Stimulated activated memory B cell treated with anti-CD40 and anti-IgM and Interleukin-4, amounts not matched to agents 10 μg/mL and 1 μg/mL and 100 μg/mL, for 72 hours (primary cell): Measurements from ENCODE around the gene FAM209B.
"Not testable (repeated sequence)": the region's sequence is repeated elsewhere in the genome, so short reads cannot be mapped to it uniquely, and the experiment has no call there.

Experiments used
- ATAC-seq: fragments of 150-1000 bp; cut with Tn5 transposase; 2 replicates; pipeline ENCODE4 v1.10.0; 2021
- H3K27ac Mint-ChIP-seq: one replicate; pipeline ENCODE4 v1.8.0; 2022; ENCODE audit warnings: mild to moderate bottlenecking, mixed read lengths
- H3K27me3 Mint-ChIP-seq: one replicate; pipeline ENCODE4 v1.8.0; 2022; ENCODE audit warnings: mixed read lengths
- H3K36me3 Mint-ChIP-seq: one replicate; pipeline ENCODE4 v1.8.0; 2022; ENCODE audit warnings: mixed read lengths
- H3K4me1 Mint-ChIP-seq: one replicate; pipeline ENCODE4 v1.8.0; 2022; ENCODE audit warnings: mixed read lengths
- H3K4me3 Mint-ChIP-seq: one replicate; pipeline ENCODE4 v1.8.0; 2022; ENCODE audit warnings: mild to moderate bottlenecking, moderate library complexity, mixed read lengths
- H3K9me3 Mint-ChIP-seq: one replicate; pipeline ENCODE4 v1.8.0; 2022; ENCODE audit warnings: mixed read lengths

FAM209B gene

GRCh38 chr20:56532946-56533345 is at the start of gene FAM209B:
Gene FAM209B (plus strand): TSS chr20:56533246. CDS start chr20:56533342, 96 bp downstream.
- not testable (repeated sequence) for H3K27me3 Mint-ChIP-seq, H3K4me3 Mint-ChIP-seq, ATAC-seq, H3K9me3 Mint-ChIP-seq, H3K4me1 Mint-ChIP-seq, H3K27ac Mint-ChIP-seq
- H3K36me3 Mint-ChIP-seq, result peaks cover 18% of the 10 kb centered on the region

DNA sequence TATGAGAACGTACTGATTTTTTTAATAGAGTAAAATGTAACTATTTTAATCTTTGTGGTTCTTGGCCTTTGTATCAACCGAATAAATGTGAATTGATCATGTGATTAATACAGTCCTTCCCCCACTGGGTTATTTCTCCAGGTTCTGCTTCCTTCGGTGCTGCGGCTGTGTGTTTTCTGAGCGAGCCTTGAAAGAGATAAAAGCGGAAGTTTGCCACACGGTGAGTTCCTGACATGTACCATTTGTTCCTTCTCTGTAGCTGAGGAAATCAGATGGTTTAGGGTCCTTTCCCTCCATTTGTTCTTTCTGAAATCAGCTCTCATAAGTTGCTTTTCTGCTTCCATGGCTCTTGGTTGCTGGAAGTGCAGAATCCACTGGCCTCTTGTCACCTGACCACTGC is 49.1 kb upstream of the FAM209B start:
- H3K4me3 Mint-ChIP-seq, result peak overlapping the region; percentile 27

GRCh38 chr20:56487216-56487615 is 45.8 kb upstream of the FAM209B start:
- no peaks in the 10 kb centered on the region for H3K27me3 Mint-ChIP-seq
- no peak overlapping the region for H3K4me3 Mint-ChIP-seq
- H3K4me1 Mint-ChIP-seq, result peaks cover 26% of the 10 kb centered on the region
- ATAC-seq, result no peak
- no peaks in the 10 kb centered on the region for H3K9me3 Mint-ChIP-seq
- no peak overlapping the region for H3K27ac Mint-ChIP-seq
- peaks cover 86% of the 10 kb centered on the region for H3K36me3 Mint-ChIP-seq

More for the DNA sequence above, 49.1 kb upstream of the FAM209B start:
- Mint-ChIP-seq H3K27me3 (no peaks in the 10 kb centered on the region), H3K36me3 (peaks cover 84% of the 10 kb centered on the region), H3K27ac (peak overlapping the region; percentile 71), H3K9me3 (no peaks in the 10 kb centered on the region), H3K4me1 (peaks cover 26% of the 10 kb centered on the region)
- peak; percentile 54 for ATAC-seq

DNA sequence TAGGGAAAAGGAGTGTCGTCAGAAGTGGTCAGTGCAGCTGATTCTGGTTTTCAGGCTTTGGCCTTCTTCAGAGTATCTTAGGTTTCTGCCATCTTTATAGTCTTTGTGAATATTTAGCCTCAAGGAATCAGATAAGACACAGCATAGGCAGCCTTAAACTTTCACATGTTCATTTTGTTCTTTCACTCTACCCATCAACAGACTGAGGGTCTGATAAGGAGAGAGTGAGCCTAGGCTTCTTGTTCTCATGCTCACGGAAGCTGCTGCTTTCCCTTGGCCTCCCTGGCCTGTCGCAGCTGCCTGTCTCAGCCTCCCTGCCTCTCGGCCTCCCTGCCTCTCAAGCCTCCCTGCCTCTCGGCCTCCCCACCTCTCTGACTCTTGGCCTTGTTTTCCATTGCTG is 44.5 kb upstream of the FAM209B start:
- Mint-ChIP-seq H3K9me3 (no peaks in the 10 kb centered on the region), H3K4me3 (no peak overlapping the region), H3K36me3 (peaks cover 89% of the 10 kb centered on the region), H3K27ac (no peak overlapping the region), H3K4me1 (peaks cover 18% of the 10 kb centered on the region), H3K27me3 (no peaks in the 10 kb centered on the region)
- ATAC-seq, result no peak

- Mint-ChIP-seq H3K27ac (no peak overlapping the region), H3K4me3 (no peak overlapping the region), H3K27me3 (no peaks in the 10 kb centered on the region), H3K36me3 (peaks cover 40% of the 10 kb centered on the region), H3K4me1 (no peaks in the 10 kb centered on the region), H3K9me3 (peaks cover 4% of the 10 kb centered on the region)
- no peak for ATAC-seq
Observed at GRCh38 chr20:56501116-56501515, 31.9 kb upstream of the FAM209B start.

DNA sequence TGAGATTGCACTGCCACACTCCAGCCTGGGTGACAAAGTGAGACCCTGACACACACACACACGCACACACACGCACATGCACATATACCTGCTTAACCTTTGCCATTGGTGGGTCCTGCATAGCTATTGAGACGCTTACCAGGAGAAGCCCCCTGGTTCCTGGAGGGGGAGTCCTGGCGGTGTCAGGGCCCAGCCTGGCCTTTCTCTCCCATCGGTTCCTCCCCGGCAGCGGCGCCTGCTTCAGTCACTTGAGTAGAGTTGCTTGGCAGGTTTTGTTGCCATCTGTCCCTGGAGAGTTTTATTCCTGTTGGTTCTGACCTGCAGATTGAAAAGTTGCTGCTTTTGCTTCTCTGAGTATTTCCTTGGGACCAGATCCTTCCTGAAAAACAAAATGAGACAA is 29.1 kb upstream of the FAM209B start:
- Mint-ChIP-seq H3K4me3 (no peak overlapping the region), H3K36me3 (peaks cover 27% of the 10 kb centered on the region), H3K9me3 (no peaks in the 10 kb centered on the region), H3K27ac (no peak overlapping the region), H3K4me1 (no peaks in the 10 kb centered on the region), H3K27me3 (no peaks in the 10 kb centered on the region)
- no peak for ATAC-seq

DNA sequence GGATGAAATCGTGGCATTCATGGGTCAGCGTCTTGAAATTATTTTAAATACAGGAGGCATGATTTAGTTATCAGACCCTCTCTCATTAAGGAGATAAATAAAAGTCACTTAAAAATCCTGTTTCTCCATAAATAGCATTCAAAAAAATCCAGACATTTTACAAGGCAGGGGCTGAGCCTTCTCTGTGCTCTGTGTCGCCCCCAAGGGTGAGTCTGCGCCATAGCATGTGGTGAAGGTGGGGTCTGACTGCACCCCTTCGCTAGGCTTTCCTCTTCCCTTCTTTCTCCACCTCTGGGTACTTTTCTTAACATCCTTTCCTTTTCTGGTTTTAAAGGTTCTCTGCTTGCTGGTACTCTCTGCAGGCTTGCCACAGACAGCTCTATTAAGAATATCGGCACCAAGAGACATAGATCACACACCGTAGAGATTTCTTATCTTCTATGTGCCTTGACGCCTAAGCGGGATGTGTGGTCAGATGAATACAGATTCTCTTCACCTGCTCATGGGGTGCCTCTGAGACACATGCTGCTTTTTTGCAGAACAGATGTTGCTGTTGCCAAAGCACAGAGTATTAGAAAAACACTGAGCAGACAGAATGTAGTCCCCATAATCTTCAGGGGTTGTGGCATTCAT is 28.6 kb upstream of the FAM209B start:
- no peaks in the 10 kb centered on the region for H3K27me3 Mint-ChIP-seq
- no peaks in the 10 kb centered on the region for H3K4me1 Mint-ChIP-seq
- no peak overlapping the region for H3K4me3 Mint-ChIP-seq
- H3K9me3 Mint-ChIP-seq, result no peaks in the 10 kb centered on the region
- peaks cover 26% of the 10 kb centered on the region for H3K36me3 Mint-ChIP-seq
- H3K27ac Mint-ChIP-seq, result no peak overlapping the region
- ATAC-seq, result no peak

DNA sequence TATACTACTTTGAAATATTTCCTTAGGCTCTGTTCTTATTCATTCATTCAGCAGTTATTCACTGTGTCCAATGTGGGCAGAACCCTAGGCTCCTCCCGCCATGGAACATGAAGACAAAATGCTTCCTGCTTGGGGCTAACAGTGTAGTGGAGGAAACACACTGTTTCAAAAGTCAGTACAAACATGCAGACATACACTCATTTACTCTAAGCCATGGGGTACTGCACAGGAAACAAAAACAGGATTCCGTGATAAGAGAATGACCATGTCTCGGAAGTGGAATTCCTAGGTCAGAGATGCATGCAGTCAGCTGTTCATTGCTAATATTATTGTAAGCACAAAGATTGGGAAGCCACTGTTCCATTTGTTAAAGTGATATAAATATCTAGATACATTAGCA is 26.9 kb upstream of the FAM209B start:
- no peak overlapping the region for H3K4me3 Mint-ChIP-seq
- H3K4me1 Mint-ChIP-seq, result no peaks in the 10 kb centered on the region
- no peak overlapping the region for H3K27ac Mint-ChIP-seq
- H3K27me3 Mint-ChIP-seq, result no peaks in the 10 kb centered on the region
- peaks cover 26% of the 10 kb centered on the region for H3K36me3 Mint-ChIP-seq
- no peak for ATAC-seq
- no peaks in the 10 kb centered on the region for H3K9me3 Mint-ChIP-seq

DNA sequence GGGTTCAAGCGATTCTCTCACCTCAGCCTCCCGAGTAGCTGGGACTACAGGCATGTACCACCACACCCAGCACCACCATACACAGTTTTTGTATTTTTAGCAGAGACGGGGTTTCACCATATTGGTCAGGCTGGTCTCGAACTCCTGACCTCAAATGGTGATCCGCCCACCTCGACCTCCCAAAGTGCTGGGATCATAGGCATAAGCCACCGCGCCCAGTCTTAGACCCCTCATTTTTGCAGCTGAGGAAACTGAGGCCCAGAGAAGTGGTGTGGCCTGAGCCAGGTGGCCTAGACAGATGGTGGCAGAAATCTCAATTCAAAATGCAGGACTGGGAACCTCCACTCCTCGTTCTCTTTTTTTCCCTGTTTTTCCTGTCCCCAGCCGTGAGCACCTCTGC is 21.1 kb upstream of the FAM209B start:
- no peaks in the 10 kb centered on the region for H3K27me3 Mint-ChIP-seq
- peaks cover 73% of the 10 kb centered on the region for H3K36me3 Mint-ChIP-seq
- no peak overlapping the region for H3K4me3 Mint-ChIP-seq
- H3K4me1 Mint-ChIP-seq, result no peaks in the 10 kb centered on the region
- H3K9me3 Mint-ChIP-seq, result no peaks in the 10 kb centered on the region
- H3K27ac Mint-ChIP-seq, result no peak overlapping the region
- ATAC-seq, result no peak

DNA sequence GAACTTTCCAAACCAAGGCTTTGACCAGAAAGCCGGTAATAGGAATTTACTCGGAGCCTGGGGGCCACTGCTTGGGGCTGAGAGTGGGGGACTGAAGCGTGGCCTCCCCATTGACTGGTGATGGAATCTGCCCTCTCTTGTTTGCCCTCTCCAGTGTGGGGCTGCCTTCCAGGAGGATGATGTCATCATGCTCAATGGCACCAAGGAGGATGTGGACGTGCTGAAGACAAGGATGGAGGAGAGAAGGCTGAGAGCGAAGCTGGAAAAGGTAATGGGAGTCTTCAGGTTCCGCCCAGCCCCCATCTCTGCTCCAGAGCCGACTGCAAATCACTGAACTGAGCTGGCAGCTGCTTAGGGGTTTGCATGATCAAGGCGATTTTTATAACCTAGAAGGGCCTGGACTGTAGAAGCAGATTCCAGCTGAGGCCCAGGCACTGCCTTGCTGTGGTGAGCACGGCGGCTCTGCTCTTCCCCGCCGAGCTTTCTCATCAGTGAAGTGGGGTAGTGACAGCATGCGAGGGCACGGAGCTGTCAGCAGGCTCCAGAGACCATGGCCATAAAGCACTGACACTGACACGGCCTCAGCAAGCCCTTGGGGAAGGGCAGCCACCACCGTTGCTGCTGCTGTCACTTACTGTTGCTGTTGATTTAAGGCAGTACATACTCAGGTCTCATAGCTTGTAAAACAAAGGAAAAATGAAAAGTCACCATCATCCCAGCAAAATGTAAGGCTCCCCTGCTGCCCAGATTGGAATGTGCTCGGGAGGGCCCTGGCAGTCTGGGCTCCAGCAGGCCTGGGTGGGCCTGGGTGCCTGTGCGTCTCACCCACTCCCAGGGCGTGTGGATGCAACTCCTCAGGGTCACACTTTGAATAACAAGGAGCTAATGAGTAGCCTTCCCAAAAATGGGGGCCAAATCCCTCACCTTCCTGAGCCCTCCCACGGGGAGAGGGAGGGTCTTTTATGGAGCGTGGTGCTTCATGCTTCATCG is 19.6 kb upstream of the FAM209B start:
- peaks cover 4% of the 10 kb centered on the region for H3K9me3 Mint-ChIP-seq
- no peak overlapping the region for H3K4me3 Mint-ChIP-seq
- no peak for ATAC-seq
- no peaks in the 10 kb centered on the region for H3K4me1 Mint-ChIP-seq
- H3K27me3 Mint-ChIP-seq, result no peaks in the 10 kb centered on the region
- H3K36me3 Mint-ChIP-seq, result peaks cover 80% of the 10 kb centered on the region
- no peak overlapping the region for H3K27ac Mint-ChIP-seq

DNA sequence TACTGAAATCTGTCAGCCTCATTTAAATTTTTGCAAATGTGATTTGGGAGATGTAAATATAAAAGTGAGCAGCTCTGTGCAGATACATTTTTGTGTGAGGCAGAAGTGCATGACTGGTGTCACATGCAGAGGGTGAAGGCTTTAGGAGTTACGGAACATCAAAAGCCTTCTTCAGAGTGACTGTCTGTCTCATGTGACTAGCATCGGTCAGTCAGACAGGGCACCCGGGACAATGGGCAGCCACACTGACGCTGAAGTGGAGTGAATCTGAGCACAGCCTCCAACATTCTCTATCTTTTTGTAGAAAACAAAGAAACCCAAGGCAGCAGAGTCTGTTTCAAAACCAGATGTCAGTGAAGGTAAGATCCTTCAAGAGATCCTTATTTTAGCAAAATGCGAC is 16.4 kb upstream of the FAM209B start:
- Mint-ChIP-seq H3K27ac (no peak overlapping the region), H3K27me3 (no peaks in the 10 kb centered on the region), H3K36me3 (peaks cover 99% of the 10 kb centered on the region), H3K4me3 (no peak overlapping the region), H3K4me1 (no peaks in the 10 kb centered on the region), H3K9me3 (peaks cover 17% of the 10 kb centered on the region)
- ATAC-seq, result no peak

DNA sequence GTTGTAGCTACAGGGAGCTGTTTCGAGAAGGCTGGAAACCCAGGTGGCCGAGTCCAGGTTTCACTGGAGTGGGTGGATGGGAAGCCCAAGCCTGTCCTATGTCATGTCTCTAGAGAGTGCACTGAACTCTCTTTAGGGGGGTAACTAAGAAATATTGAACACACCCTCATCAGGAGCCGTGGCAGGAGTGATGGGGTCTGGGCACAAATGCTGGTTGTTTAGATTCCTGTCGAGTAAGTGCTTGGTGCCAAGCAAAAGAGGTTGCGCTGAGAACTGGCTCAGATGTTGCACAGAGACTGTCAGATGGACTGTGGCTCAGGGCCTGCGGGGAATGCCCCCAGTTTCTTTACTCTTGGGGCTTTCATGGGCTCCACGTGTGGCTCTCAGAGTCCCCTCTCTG is 15.8 kb upstream of the FAM209B start:
- ATAC-seq, result no peak
- Mint-ChIP-seq H3K27ac (no peak overlapping the region), H3K9me3 (peaks cover 17% of the 10 kb centered on the region), H3K27me3 (no peaks in the 10 kb centered on the region), H3K4me1 (no peaks in the 10 kb centered on the region), H3K4me3 (no peak overlapping the region), H3K36me3 (peaks cover 95% of the 10 kb centered on the region)

GRCh38 chr20:56517641-56518040 is 15.4 kb upstream of the FAM209B start:
- H3K36me3 Mint-ChIP-seq, result peaks cover 91% of the 10 kb centered on the region
- H3K27ac Mint-ChIP-seq, result no peak overlapping the region
- H3K4me3 Mint-ChIP-seq, result no peak overlapping the region
- peaks cover 17% of the 10 kb centered on the region for H3K9me3 Mint-ChIP-seq
- ATAC-seq, result no peak
- no peaks in the 10 kb centered on the region for H3K4me1 Mint-ChIP-seq
- H3K27me3 Mint-ChIP-seq, result no peaks in the 10 kb centered on the region

- Mint-ChIP-seq H3K36me3 (peaks cover 86% of the 10 kb centered on the region), H3K4me3 (no peak overlapping the region), H3K9me3 (peaks cover 18% of the 10 kb centered on the region), H3K27me3 (no peaks in the 10 kb centered on the region), H3K27ac (no peak overlapping the region), H3K4me1 (no peaks in the 10 kb centered on the region)
- no peak for ATAC-seq
Observed at GRCh38 chr20:56518126-56518525, 14.9 kb upstream of the FAM209B start.

DNA sequence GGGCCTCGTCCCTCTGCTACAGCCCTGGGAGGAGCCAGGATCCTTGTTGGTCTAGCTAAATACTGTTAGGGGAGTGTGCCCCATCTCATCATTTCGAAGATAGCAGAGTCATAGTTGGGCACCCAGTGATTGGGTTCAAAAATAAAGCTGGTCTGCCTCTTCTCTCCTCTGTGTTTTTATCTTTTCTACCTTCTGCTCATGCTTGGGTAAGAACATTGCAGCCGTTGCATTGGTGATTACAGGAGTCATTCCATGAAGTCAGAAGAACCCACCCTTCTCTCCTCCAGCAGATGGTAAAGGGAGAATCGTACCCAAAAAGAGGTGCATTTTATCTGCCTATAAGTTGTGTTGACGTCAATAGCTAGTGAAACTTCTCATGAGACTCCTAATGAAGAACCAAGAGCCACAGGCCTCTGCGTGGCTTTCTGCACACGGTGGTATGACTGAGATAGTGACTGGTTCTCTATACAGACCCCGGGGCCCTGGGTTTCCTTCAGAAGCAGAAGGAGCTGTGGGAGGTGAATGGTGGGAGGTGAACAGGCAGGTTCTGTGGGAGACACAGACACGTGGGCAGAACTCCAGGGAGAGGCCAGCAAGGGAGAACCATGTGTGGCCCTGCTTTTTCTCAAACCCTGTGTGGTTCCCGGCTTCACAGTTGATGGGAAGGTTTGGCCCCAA is 14.2 kb upstream of the FAM209B start:
- peaks cover 21% of the 10 kb centered on the region for H3K9me3 Mint-ChIP-seq
- no peak overlapping the region for H3K4me3 Mint-ChIP-seq
- peaks cover 79% of the 10 kb centered on the region for H3K36me3 Mint-ChIP-seq
- H3K4me1 Mint-ChIP-seq, result no peaks in the 10 kb centered on the region
- H3K27ac Mint-ChIP-seq, result no peak overlapping the region
- no peaks in the 10 kb centered on the region for H3K27me3 Mint-ChIP-seq
- ATAC-seq, result no peak
